Measurements from ENCODE around the gene GPS1. TPM values are rescaled to one million over a fixed set of nuclear protein-coding genes. Genes with fewer than 3 reads are reported as not detected.

The GPS1 gene
- total RNA-seq, 2 donors from 2014 or later, result 112 to 114 TPM

- Mint-ChIP-seq H3K27me3 (no peaks in the 10 kb centered on the region), H3K27ac (no peak overlapping the region), H3K4me1 (ENCODE audit: low read depth in 2 of 2) (peaks cover 0 to 3% of the 10 kb centered on the region in 2 donors), H3K36me3 (no peaks in the 10 kb centered on the region), H3K4me3 (no peak overlapping the region), H3K9me3 (no peaks in the 10 kb centered on the region)
- ATAC-seq, result no peak
- no peak for DNase-seq (ENCODE audit: low spot score)
Observed at GRCh38 chr17:82058855-82059249, 7.2 kb downstream of the GPS1 start.

- H3K36me3 Mint-ChIP-seq, result no peaks in the 10 kb centered on the region
- H3K9me3 Mint-ChIP-seq, result no peaks in the 10 kb centered on the region
- DNase-seq (ENCODE audit: low spot score), result no peak
- no peak overlapping the region for H3K4me3 Mint-ChIP-seq
- no peak overlapping the region for H3K27ac Mint-ChIP-seq
- peaks cover 0 to 3% of the 10 kb centered on the region in 2 donors for H3K4me1 Mint-ChIP-seq (ENCODE audit: low read depth in 2 of 2)
- no peaks in the 10 kb centered on the region for H3K27me3 Mint-ChIP-seq
- ATAC-seq, result no peak
Observed at GRCh38 chr17:82059272-82060000, 7.7 kb downstream of the GPS1 start.

DNA sequence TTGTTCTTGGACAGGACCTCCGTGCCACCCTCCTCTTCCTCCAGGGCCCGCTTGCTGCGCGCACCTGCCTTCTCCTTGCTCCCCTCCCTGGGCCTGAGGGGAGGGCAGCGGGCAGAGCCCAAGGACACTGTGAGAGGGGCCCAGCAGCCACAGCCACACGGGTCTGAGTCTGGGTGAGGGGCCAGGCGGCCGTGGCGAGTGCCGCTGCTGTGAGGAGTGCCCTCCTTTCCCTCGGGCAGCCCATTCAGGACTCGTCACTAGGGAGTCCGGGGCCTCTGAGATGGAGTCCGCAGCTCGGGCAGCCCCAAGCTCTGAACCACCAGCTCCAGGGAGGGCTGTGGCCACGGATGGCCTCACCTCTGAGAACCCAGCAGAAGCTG, 8.3 kb downstream of the GPS1 start:
- H3K27ac Mint-ChIP-seq, result no peak overlapping the region
- DNase-seq (ENCODE audit: low spot score) (no peak), ATAC-seq (no peak)
- no peak overlapping the region for H3K4me3 Mint-ChIP-seq
- H3K36me3 Mint-ChIP-seq, result no peaks in the 10 kb centered on the region
- H3K27me3 Mint-ChIP-seq, result no peaks in the 10 kb centered on the region
- no peaks in the 10 kb centered on the region for H3K9me3 Mint-ChIP-seq
- H3K4me1 Mint-ChIP-seq (ENCODE audit: low read depth in 2 of 2), result peaks cover 0 to 3% of the 10 kb centered on the region in 2 donors

DNA sequence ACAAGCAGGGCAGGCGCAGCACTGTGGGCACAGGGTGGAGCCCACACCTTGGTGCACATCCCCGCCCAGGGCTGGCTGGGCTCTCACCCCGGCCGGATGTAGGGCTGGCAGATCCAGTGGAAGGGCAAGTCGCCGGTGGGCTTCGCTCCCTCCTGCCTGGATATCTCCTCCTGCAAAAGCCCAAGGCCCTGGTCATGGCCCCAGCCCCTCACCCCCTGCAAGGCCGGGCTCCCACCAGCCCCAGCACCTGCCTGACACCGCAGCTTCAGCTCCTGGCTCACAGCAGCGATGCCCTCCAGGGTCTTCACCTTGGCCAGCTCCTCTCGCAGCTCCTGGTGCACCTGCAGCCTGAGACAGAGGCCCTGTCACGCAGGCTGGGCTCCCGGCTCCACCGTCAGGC, 8.9 kb downstream of the GPS1 start:
- DNase-seq (ENCODE audit: low spot score) (no peak), ATAC-seq (no peak)
- Mint-ChIP-seq H3K27ac (no peak overlapping the region), H3K9me3 (no peaks in the 10 kb centered on the region), H3K36me3 (no peaks in the 10 kb centered on the region), H3K4me1 (ENCODE audit: low read depth in 2 of 2) (peaks cover 0 to 3% of the 10 kb centered on the region in 2 donors), H3K27me3 (no peaks in the 10 kb centered on the region), H3K4me3 (no peak overlapping the region)

DNA sequence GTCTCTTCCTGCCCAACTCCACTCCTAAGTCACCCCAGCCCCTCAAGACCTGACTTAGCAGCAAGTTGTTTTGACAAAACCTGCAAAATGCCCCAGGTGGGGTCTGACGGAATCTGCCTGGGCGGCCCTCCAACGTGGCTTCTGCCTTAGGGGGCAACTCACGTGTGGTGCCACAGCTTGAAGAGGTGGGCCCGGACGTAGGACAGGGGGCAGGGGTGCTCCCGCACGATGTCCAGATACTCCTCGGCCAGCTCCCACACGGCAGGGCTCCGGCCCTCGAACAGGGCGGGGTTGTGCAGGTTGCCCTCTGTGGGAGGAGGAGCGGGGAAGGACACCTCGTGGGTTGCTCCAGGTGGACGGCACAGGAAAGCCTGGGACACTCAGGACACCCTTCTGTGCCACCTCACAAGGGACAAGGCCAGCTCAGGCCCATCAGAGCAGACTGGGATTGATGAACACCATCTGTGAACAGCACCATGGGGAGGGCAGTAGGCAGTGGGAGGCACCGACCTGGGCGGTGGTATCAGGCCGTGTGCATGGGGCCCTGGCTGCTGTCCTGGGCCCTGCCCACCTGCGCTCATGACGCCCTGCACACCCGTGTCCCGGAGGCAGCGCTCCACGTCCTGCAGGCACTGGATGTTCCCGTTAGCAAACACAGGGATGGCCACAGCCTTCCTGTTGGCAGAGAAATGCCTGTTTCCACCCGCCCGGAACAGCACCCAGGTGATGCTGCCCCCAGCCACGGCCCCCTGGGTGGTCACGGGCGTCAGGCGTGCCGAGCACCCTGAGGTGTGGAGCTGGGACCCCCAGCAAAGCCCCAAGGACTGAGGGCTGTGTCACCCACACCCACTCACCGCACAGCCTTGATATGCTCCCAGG, 9.6 kb downstream of the GPS1 start:
- DNase-seq (ENCODE audit: low spot score) (no peak), ATAC-seq (no peak)
- Mint-ChIP-seq H3K9me3 (no peaks in the 10 kb centered on the region), H3K27ac (no peak overlapping the region), H3K36me3 (no peaks in the 10 kb centered on the region), H3K4me3 (no peak overlapping the region), H3K4me1 (ENCODE audit: low read depth in 2 of 2) (peaks cover 0 to 6% of the 10 kb centered on the region in 2 donors), H3K27me3 (no peaks in the 10 kb centered on the region)

GRCh38 chr17:82062076-82062983, 10.6 kb downstream of the GPS1 start:
- H3K9me3 Mint-ChIP-seq, result no peaks in the 10 kb centered on the region
- DNase-seq (ENCODE audit: low spot score) (no peak), ATAC-seq (no peak)
- no peak overlapping the region for H3K4me3 Mint-ChIP-seq
- H3K4me1 Mint-ChIP-seq (ENCODE audit: low read depth in 2 of 2), result peaks cover 0 to 9% of the 10 kb centered on the region in 2 donors
- H3K36me3 Mint-ChIP-seq, result no peaks in the 10 kb centered on the region
- no peaks in the 10 kb centered on the region for H3K27me3 Mint-ChIP-seq
- H3K27ac Mint-ChIP-seq, result no peak overlapping the region

- Mint-ChIP-seq H3K9me3 (no peaks in the 10 kb centered on the region), H3K27ac (no peak overlapping the region), H3K4me1 (ENCODE audit: low read depth in 2 of 2) (peaks cover 0 to 9% of the 10 kb centered on the region in 2 donors), H3K4me3 (no peak overlapping the region), H3K27me3 (no peaks in the 10 kb centered on the region), H3K36me3 (no peaks in the 10 kb centered on the region)
- ATAC-seq (no peak), DNase-seq (ENCODE audit: low spot score) (no peak)
Observed at GRCh38 chr17:82062984-82063368, 11.3 kb downstream of the GPS1 start.

GRCh38 chr17:82063424-82064415, 12.0 kb downstream of the GPS1 start:
- H3K4me1 Mint-ChIP-seq (ENCODE audit: low read depth in 2 of 2), result peaks cover 0 to 9% of the 10 kb centered on the region in 2 donors
- DNase-seq (ENCODE audit: low spot score) (no peak), ATAC-seq (no peak)
- peak overlapping the region; percentile 51 for H3K4me3 Mint-ChIP-seq
- no peaks in the 10 kb centered on the region for H3K9me3 Mint-ChIP-seq
- no peaks in the 10 kb centered on the region for H3K36me3 Mint-ChIP-seq
- no peak overlapping the region for H3K27ac Mint-ChIP-seq
- no peaks in the 10 kb centered on the region for H3K27me3 Mint-ChIP-seq

- H3K4me1 Mint-ChIP-seq (ENCODE audit: low read depth in 2 of 2), result peaks cover 0 to 9% of the 10 kb centered on the region in 2 donors
- no peaks in the 10 kb centered on the region for H3K27me3 Mint-ChIP-seq
- H3K9me3 Mint-ChIP-seq, result no peaks in the 10 kb centered on the region
- no peak overlapping the region for H3K27ac Mint-ChIP-seq
- no peaks in the 10 kb centered on the region for H3K36me3 Mint-ChIP-seq
- no peak for ATAC-seq
- DNase-seq (ENCODE audit: low spot score), result no peak
- H3K4me3 Mint-ChIP-seq, result peak overlapping the region; percentile 51
Observed at GRCh38 chr17:82064433-82065192, 12.9 kb downstream of the GPS1 start.

GRCh38 chr17:82065193-82065637, 13.5 kb downstream of the GPS1 start:
- H3K4me3 Mint-ChIP-seq, result peak overlapping the region; percentile 51
- peak; percentile 63 to 73 for ATAC-seq
- peaks cover 0 to 7% of the 10 kb centered on the region in 2 donors for H3K4me1 Mint-ChIP-seq (ENCODE audit: low read depth in 2 of 2)
- no peaks in the 10 kb centered on the region for H3K36me3 Mint-ChIP-seq
- no peaks in the 10 kb centered on the region for H3K9me3 Mint-ChIP-seq
- no peak overlapping the region for H3K27ac Mint-ChIP-seq
- H3K27me3 Mint-ChIP-seq, result no peaks in the 10 kb centered on the region
- DNase-seq (ENCODE audit: low spot score), result no peak

DNA sequence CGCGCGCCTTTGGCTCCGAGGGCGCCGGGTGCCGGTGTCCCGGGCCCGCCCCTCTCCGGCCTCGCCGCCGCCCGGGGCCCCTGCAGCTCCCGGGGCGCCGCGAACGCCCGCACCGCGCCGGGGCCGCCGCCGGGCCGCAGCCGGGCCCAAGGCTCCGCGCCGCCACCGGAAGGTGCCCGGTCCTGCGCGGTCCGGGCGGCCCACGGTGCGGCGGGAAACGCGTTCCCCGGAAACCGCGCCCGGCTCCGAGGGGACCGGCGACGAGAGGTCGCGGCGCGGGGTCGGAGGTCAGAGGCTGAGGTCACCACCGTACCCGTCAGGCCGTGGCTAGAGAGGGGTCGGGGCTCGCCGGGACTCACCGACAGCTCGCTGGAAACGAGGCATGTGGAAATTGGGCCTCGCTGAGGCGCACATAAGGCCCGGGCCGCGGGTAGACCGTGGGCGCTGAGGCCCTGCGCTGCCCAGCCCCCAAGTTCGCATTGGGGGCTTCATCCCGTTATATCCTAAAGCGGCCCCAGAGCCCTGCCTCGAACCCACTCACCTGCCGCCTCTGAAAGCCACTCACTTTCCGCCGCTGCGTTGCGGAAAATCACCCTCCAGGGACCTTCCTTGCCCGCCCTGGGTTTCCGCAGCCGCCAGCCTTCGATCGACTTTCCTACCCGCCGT, 14.1 kb downstream of the GPS1 start, which contains the start of gene DUS1L:
DUS1L (minus strand) TSS at position 167 of the 666 bp plus-strand sequence. CDS start 745 bp downstream, outside the sequence.
- H3K27ac Mint-ChIP-seq, result peak within 1 kb of the TSS; percentile 75 to 89
- H3K4me3 Mint-ChIP-seq, result peak within 1 kb of the TSS; percentile 82
- ATAC-seq (peak; percentile 93 to 94), DNase-seq (ENCODE audit: low spot score) (peak; percentile 81)
- no peaks in the 10 kb centered on the region for H3K27me3 Mint-ChIP-seq
- peaks cover 0 to 6% of the 10 kb centered on the region in 2 donors for H3K4me1 Mint-ChIP-seq (ENCODE audit: low read depth in 2 of 2)
- H3K36me3 Mint-ChIP-seq, result no peaks in the 10 kb centered on the region
- no peaks in the 10 kb centered on the region for H3K9me3 Mint-ChIP-seq
